WERI-Rb-1 (cell line): ENCODE results near the gene PTK6.
"Not testable (repeated sequence)": the region's sequence is repeated elsewhere in the genome, so short reads cannot be mapped to it uniquely, and the experiment has no call there.

ENCODE experiments used
- DNase-seq: peaks from one replicate; pipeline ENCODE4 v3.0.0-alpha.2; 2020
- H3K27ac ChIP-seq: fragments of 250-450 bp; sonication (Bioruptor Pico); 2 replicates; pipeline ENCODE4 v1.5.1; 2020; ENCODE audit warnings: mild to moderate bottlenecking, moderate library complexity
- H3K27me3 ChIP-seq: fragments of 250-450 bp; sonication (Bioruptor Pico); 2 replicates; pipeline ENCODE4 v1.5.1; 2021; ENCODE audit warnings: mild to moderate bottlenecking, low read depth, moderate library complexity; ENCODE audit not compliant: insufficient read depth, severe bottlenecking
- H3K36me3 ChIP-seq: fragments of 250-450 bp; sonication (Bioruptor Pico); 2 replicates; pipeline ENCODE4 v1.5.1; 2020; ENCODE audit warnings: mild to moderate bottlenecking, moderate library complexity
- H3K4me3 ChIP-seq: 2 replicates; pipeline ENCODE4 v1.5.1; 2011; ENCODE audit warnings: low read depth, mild to moderate bottlenecking, control low read depth, low read length
- H3K9me3 ChIP-seq: fragments of 250-450 bp; sonication (Bioruptor Pico); 2 replicates; pipeline ENCODE4 v1.5.1; 2021; ENCODE audit warnings: mild to moderate bottlenecking, moderate library complexity; ENCODE audit not compliant: severe bottlenecking
- CTCF ChIP-seq: IDR thresholded peaks from 2 replicates; pipeline ENCODE4 v1.5.1; 2011; ENCODE audit warnings: low read depth, mild to moderate bottlenecking, control low read depth, inconsistent platforms, low read length

PTK6 gene

GRCh38 chr20:63484236-63484635 lies 52.9 kb downstream of the PTK6 start:
- no peaks in the 10 kb centered on the region for H3K9me3 ChIP-seq
- H3K27me3 ChIP-seq: no peaks in the 10 kb centered on the region
- DNase-seq: no peak
- no peak overlapping the region for H3K27ac ChIP-seq
- no peak overlapping the region for H3K4me3 ChIP-seq
- no peak for TF ChIP-seq CTCF
- H3K36me3 ChIP-seq: peaks cover 15% of the 10 kb centered on the region

- no peaks in the 10 kb centered on the region for H3K9me3 ChIP-seq
- no peaks in the 10 kb centered on the region for H3K27me3 ChIP-seq
- peak; percentile 77 for DNase-seq
- peak; percentile 79 for TF ChIP-seq CTCF
- no peak overlapping the region for H3K27ac ChIP-seq
- no peak overlapping the region for H3K4me3 ChIP-seq
- peaks cover 11% of the 10 kb centered on the region for H3K36me3 ChIP-seq
Measured at GRCh38 chr20:63483834-63484233, 53.3 kb downstream of the PTK6 start.

GRCh38 chr20:63482021-63482587 lies 55.1 kb downstream of the PTK6 start:
- no peaks in the 10 kb centered on the region for H3K9me3 ChIP-seq

GRCh38 chr20:63481503-63481902 lies 55.7 kb downstream of the PTK6 start:
- Histone ChIP-seq H3K9me3 (no peaks in the 10 kb centered on the region), H3K36me3 (no peaks in the 10 kb centered on the region), H3K27me3 (no peaks in the 10 kb centered on the region), H3K27ac (no peak overlapping the region), H3K4me3 (no peak overlapping the region)
- TF ChIP-seq CTCF: no peak
- no peak for DNase-seq

More at GRCh38 chr20:63482021-63482587, 55.1 kb downstream of the PTK6 start:
- no peak overlapping the region for H3K27ac ChIP-seq
- no peak for TF ChIP-seq CTCF
- H3K36me3 ChIP-seq: no peaks in the 10 kb centered on the region
- no peak for DNase-seq
- no peaks in the 10 kb centered on the region for H3K27me3 ChIP-seq
- no peak overlapping the region for H3K4me3 ChIP-seq

- not testable (repeated sequence) for H3K27ac ChIP-seq, H3K36me3 ChIP-seq, DNase-seq, H3K27me3 ChIP-seq, H3K9me3 ChIP-seq, H3K4me3 ChIP-seq
Measured at GRCh38 chr20:63479695-63480419, 57.3 kb downstream of the PTK6 start.

- no peak for TF ChIP-seq CTCF
- Histone ChIP-seq H3K4me3 (no peak overlapping the region), H3K9me3 (no peaks in the 10 kb centered on the region), H3K27me3 (no peaks in the 10 kb centered on the region), H3K36me3 (no peaks in the 10 kb centered on the region), H3K27ac (no peak overlapping the region)
- DNase-seq: no peak
Measured at GRCh38 chr20:63478346-63479302, 58.6 kb downstream of the PTK6 start.
